ENCODE results near the gene SORBS2.

The SORBS2 gene

DNA sequence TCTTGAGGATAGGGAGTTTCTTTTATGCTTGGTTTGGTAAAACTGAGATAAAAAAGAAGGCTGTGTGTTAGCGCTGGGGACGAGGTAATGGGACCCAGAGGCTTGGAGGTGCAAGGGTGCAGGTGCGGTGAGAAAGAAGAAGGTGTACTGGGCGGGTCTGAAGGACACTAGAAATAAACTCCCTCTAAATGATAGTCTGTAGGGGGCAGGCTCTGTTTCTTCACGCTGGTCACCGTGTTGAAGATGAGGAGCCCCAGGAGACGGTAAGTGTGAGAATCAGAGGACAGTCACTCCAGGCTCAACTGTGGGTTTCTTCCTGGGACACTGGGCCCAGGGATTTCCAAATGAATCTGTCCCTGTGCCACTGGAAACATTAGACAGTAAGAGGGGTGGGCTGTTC is 131.4 kb downstream of the SORBS2 start:
- H3K27ac ChIP-seq, result no peak overlapping the region
- DNase-seq, result no peak
- peaks cover 13% of the 10 kb centered on the region for H3K36me3 ChIP-seq (replicated peaks)
- H3K27me3 ChIP-seq (replicated peaks), result no peaks in the 10 kb centered on the region
- in situ Hi-C loops (cut with HindIII; ENCODE audit: low pct_ligation_motif_present, low sequenced_read_pairs), result no loop called here
- TF ChIP-seq, protein P1, sequence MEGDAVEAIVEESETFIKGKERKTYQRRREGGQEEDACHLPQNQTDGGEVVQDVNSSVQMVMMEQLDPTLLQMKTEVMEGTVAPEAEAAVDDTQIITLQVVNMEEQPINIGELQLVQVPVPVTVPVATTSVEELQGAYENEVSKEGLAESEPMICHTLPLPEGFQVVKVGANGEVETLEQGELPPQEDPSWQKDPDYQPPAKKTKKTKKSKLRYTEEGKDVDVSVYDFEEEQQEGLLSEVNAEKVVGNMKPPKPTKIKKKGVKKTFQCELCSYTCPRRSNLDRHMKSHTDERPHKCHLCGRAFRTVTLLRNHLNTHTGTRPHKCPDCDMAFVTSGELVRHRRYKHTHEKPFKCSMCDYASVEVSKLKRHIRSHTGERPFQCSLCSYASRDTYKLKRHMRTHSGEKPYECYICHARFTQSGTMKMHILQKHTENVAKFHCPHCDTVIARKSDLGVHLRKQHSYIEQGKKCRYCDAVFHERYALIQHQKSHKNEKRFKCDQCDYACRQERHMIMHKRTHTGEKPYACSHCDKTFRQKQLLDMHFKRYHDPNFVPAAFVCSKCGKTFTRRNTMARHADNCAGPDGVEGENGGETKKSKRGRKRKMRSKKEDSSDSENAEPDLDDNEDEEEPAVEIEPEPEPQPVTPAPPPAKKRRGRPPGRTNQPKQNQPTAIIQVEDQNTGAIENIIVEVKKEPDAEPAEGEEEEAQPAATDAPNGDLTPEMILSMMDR (IDR thresholded peaks at IDR 0.05; ENCODE audit: low read depth, low read length, missing control alignments), result no peak
- H3K4me3 ChIP-seq (ENCODE audit: low read depth, low read length), result no peak overlapping the region

DNA sequence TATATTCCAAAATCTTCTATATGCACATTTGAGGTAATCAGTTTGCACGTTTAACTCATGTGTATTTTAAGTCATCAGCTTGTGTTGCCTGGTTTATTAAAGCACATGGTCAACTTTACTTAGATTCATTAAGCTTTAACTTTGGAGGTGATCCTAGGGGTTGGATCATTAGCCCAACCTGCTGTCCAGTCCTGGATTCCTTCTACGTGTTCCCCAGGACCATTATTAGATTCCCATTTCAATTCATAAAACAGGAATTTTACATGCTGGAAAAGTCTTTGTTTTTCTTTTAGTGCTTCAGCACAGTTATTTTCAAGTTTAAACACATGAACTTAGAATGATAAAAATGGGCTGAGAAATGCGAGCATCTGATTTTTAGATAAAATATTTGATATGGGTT is 132.5 kb downstream of the SORBS2 start:
- TF ChIP-seq, protein P1 (IDR thresholded peaks at IDR 0.05; ENCODE audit: low read depth, low read length, missing control alignments), result no peak
- in situ Hi-C loops (cut with HindIII; ENCODE audit: low pct_ligation_motif_present, low sequenced_read_pairs), result no loop called here
- no peak for DNase-seq

DNA sequence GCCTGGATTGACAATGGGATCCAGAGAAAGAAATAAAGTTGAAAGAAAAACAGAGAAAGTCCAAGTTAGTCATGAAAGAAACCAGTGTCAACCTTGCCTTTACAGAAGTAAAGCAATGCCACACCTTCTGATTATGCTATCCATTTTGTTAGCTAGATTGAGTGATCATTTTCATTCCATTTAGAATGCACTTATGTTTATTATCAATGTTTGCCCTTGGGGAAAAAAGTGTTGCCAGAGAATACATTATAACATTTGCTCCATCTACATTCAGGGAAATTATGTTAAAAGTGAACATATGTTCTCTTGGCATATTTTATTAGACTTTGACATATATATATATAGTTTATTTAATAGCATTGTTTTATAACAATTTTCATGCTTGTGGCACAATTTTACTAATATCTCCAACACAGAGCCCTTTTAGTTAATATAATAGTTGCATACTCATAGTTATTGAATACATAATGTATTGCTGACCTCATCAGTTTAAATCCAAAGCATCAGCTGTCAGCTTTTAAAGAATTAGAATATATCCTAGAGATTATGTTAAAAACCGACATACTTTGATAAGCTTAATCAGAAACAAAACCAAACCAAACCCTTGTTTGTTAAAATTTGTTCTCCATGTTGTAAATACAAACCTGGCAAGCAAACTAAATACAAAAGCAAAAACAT is 134.2 kb downstream of the SORBS2 start:
- Histone ChIP-seq H3K36me3 (replicated peaks) (peaks cover 21% of the 10 kb centered on the region), H3K27ac (no peak overlapping the region), H3K4me3 (ENCODE audit: low read depth, low read length) (no peak overlapping the region), H3K27me3 (replicated peaks) (no peaks in the 10 kb centered on the region)
- TF ChIP-seq, protein P1 (IDR thresholded peaks at IDR 0.05; ENCODE audit: low read depth, low read length, missing control alignments), result no peak
- in situ Hi-C loops (cut with HindIII; ENCODE audit: low pct_ligation_motif_present, low sequenced_read_pairs), result no loop called here
- DNase-seq, result no peak

More for the DNA sequence above, 132.5 kb downstream of the SORBS2 start:
- no peak overlapping the region for H3K27ac ChIP-seq
- peaks cover 21% of the 10 kb centered on the region for H3K36me3 ChIP-seq (replicated peaks)
- no peaks in the 10 kb centered on the region for H3K27me3 ChIP-seq (replicated peaks)
- no peak overlapping the region for H3K4me3 ChIP-seq (ENCODE audit: low read depth, low read length)

GRCh38 chr4:185672618-185673017 is 139.4 kb downstream of the SORBS2 start:
- Histone ChIP-seq H3K27me3 (replicated peaks) (no peaks in the 10 kb centered on the region), H3K27ac (no peak overlapping the region), H3K36me3 (replicated peaks) (peaks cover 17% of the 10 kb centered on the region), H3K4me3 (ENCODE audit: low read depth, low read length) (no peak overlapping the region)
- in situ Hi-C loops (cut with HindIII; ENCODE audit: low pct_ligation_motif_present, low sequenced_read_pairs), result loop anchor here (25.0 kb wide), 1 partner anchor 340 kb away; no protein-coding TSS in a partner anchor
- no peak for DNase-seq
- TF ChIP-seq, protein P1 (IDR thresholded peaks at IDR 0.05; ENCODE audit: low read depth, low read length, missing control alignments), result no peak

DNA sequence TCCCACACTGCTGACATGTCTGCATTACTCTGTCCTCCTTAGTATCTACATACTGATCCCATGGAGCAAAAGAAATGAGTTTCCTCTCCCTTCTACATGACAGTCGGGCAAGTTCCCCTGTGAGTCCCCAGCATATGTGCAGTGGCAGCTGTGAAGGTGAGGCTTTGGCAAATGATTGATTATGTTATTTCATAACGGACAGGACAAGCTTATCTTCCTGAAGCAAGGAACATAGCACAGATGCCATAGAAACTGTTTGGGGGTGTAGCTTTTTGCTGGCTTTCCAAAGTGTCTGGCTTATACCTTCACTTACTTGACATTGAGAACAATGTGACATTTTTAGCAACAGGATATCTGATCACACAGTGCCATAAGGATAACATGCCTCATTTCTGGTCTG is 139.8 kb downstream of the SORBS2 start:
- TF ChIP-seq, protein P1 (IDR thresholded peaks at IDR 0.05; ENCODE audit: low read depth, low read length, missing control alignments), result no peak
- Histone ChIP-seq H3K27ac (no peak overlapping the region), H3K36me3 (replicated peaks) (peaks cover 13% of the 10 kb centered on the region), H3K27me3 (replicated peaks) (no peaks in the 10 kb centered on the region), H3K4me3 (ENCODE audit: low read depth, low read length) (no peak overlapping the region)
- no peak for DNase-seq
- in situ Hi-C loops (cut with HindIII; ENCODE audit: low pct_ligation_motif_present, low sequenced_read_pairs), result loop anchor here (25.0 kb wide), 1 partner anchor 340 kb away; no protein-coding TSS in a partner anchor

DNA sequence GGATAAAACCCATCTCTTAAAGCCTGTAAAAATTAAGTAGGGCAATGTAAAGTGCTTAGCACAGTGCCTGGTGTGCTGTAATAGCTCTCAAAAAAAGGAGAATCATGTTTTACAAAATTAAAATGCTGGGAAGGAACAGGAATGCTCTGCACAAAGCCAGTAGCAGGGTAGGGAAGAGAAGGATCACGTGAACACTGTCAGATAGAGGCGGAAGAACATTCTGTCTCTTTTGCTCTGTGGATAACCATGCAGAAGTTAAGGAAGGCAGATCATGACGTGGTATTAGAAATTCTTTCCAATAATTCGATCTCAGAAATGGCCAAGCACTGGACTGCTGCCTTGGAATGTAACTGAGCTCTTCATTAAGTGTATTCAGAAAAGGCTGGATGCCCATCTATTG is 140.5 kb downstream of the SORBS2 start:
- no peak for DNase-seq
- TF ChIP-seq, protein P1 (IDR thresholded peaks at IDR 0.05; ENCODE audit: low read depth, low read length, missing control alignments), result no peak
- Histone ChIP-seq H3K27me3 (replicated peaks) (no peaks in the 10 kb centered on the region), H3K36me3 (replicated peaks) (peaks cover 7% of the 10 kb centered on the region), H3K27ac (no peak overlapping the region), H3K4me3 (ENCODE audit: low read depth, low read length) (no peak overlapping the region)
- in situ Hi-C loops (cut with HindIII; ENCODE audit: low pct_ligation_motif_present, low sequenced_read_pairs), result loop anchor here (25.0 kb wide), 1 partner anchor 341 kb away; no protein-coding TSS in a partner anchor

Measured in brain microvascular endothelial cell (primary cell).